NOMO-1 (cell line): ENCODE data around the gene SLC66A1.
"Not testable (repeated sequence)": the region's sequence is repeated elsewhere in the genome, so short reads cannot be mapped to it uniquely, and the experiment has no call there.

Source experiments
- DNase-seq, 2 experiments: peaks; one replicate each; lab custom pipeline; 2025; ENCODE audit not compliant: unreplicated experiment in 2 of 2; lab: John Stamatoyannopoulos, UW

Gene SLC66A1

GRCh38 chr1:19311931-19312781 is at the start of gene SLC66A1, which contains the start of gene AKR7A2:
TSS of gene SLC66A1 (plus strand) at chr1:19312326. CDS start at chr1:19317678, 5,352 bp downstream.
TSS of gene AKR7A2 (minus strand) at chr1:19312144. CDS start at chr1:19312124, 20 bp downstream.
- peak; percentile 83 to 92 for DNase-seq

- DNase-seq = no peak
These were observed 49.4 kb upstream of the SLC66A1 start for GRCh38 chr1:19262744-19263143.

GRCh38 chr1:19268445-19268844 is 43.7 kb upstream of the SLC66A1 start:
- no peak for DNase-seq

- not testable (repeated sequence) for DNase-seq
These were observed 42.4 kb upstream of the SLC66A1 start for GRCh38 chr1:19269427-19270342.

- not testable (repeated sequence) for DNase-seq
These were observed 41.8 kb upstream of the SLC66A1 start for GRCh38 chr1:19270343-19270730.

GRCh38 chr1:19272064-19272463 is 40.1 kb upstream of the SLC66A1 start:
- no peak for DNase-seq

GRCh38 chr1:19273106-19273843 is 38.9 kb upstream of the SLC66A1 start:
- DNase-seq = no peak

- DNase-seq = not testable (repeated sequence)
These were observed 38.1 kb upstream of the SLC66A1 start for GRCh38 chr1:19273844-19274531.

GRCh38 chr1:19274636-19275035 is 37.5 kb upstream of the SLC66A1 start:
- DNase-seq = no peak

GRCh38 chr1:19283891-19284290 is 28.2 kb upstream of the SLC66A1 start:
- DNase-seq = no peak

GRCh38 chr1:19284881-19285280 is 27.2 kb upstream of the SLC66A1 start:
- no peak for DNase-seq

GRCh38 chr1:19285366-19285765 is 26.8 kb upstream of the SLC66A1 start:
- DNase-seq = not testable (repeated sequence)

- DNase-seq = not testable (repeated sequence)
These were observed 26.3 kb upstream of the SLC66A1 start for GRCh38 chr1:19285807-19286206.

GRCh38 chr1:19287436-19288185 is 24.5 kb upstream of the SLC66A1 start:
- no peak for DNase-seq

- DNase-seq = peak; percentile 27 to 53
These were observed 23.5 kb upstream of the SLC66A1 start, which contains the start of gene AKR7A3 for GRCh38 chr1:19288324-19289241. TSS of gene AKR7A3 (minus strand) at chr1:19288770. CDS start at chr1:19288709, 61 bp downstream.

GRCh38 chr1:19289244-19289643 is 22.9 kb upstream of the SLC66A1 start:
- no peak for DNase-seq

GRCh38 chr1:19294638-19295037 is 17.5 kb upstream of the SLC66A1 start:
- DNase-seq = no peak

- DNase-seq = no peak
These were observed 11.9 kb upstream of the SLC66A1 start for GRCh38 chr1:19300211-19300610.
